ENCODE measurements around the gene SYNDIG1. TPM values are rescaled to one million over a fixed set of nuclear protein-coding genes. Genes with fewer than 3 reads are reported as not detected.

The SYNDIG1 gene
- total RNA-seq, 4 donors from 2014 or later, result not detected

DNA sequence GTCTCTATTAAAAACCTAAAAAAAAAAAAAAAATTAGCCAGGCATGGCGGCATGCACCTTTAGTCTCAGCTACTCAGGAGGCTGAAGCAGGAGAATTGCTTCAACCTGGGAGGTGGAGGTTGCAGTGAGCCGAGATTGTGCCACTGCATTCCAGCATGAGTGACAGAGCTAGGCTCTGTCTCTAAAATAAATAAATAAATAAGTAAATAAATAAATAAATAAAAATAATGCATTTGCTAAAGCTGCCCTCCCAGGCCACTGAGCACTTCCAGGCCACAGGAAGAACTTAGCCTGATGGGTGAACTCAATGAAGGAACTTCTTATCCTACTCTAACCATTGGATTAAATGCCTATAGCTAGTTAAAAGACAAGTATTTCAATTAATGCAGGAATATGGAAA lies 104.9 kb downstream of the SYNDIG1 start:
- Histone ChIP-seq H3K36me3 (no peaks in the 10 kb centered on the region), H3K27ac (no peak overlapping the region), H3K9me3 (no peaks in the 10 kb centered on the region), H3K4me3 (no peak overlapping the region), H3K4me1 (no peaks in the 10 kb centered on the region), H3K27me3 (no peaks in the 10 kb centered on the region)
- no peak for DNase-seq
- no peak for TF ChIP-seq POLR2A (IDR thresholded peaks at IDR 0.05)
- no peak for TF ChIP-seq CTCF (IDR thresholded peaks at IDR 0.05)
- WGBS, 2 donors, result 83 to 88% methylated on average over 2 of the region's 2 CpGs
- intact Hi-C loops (cut with DNase I), result no loop called here

- H3K27me3 ChIP-seq, result no peaks in the 10 kb centered on the region
- no peak overlapping the region for H3K27ac ChIP-seq
- H3K4me3 ChIP-seq, result no peak overlapping the region
- no peaks in the 10 kb centered on the region for H3K4me1 ChIP-seq
- TF ChIP-seq CTCF (IDR thresholded peaks at IDR 0.05) (no peak), POLR2A (IDR thresholded peaks at IDR 0.05) (no peak)
- 67 to 72% methylated on average over 5 of the region's 5 CpGs for WGBS, 2 donors
- no peaks in the 10 kb centered on the region for H3K9me3 ChIP-seq
- no peaks in the 10 kb centered on the region for H3K36me3 ChIP-seq
- DNase-seq, result no peak
- intact Hi-C loops (cut with DNase I), result no loop called here
These were observed 105.4 kb downstream of the SYNDIG1 start for GRCh38 chr20:24574797-24575196.

GRCh38 chr20:24575811-24576210 lies 106.4 kb downstream of the SYNDIG1 start:
- no peak overlapping the region for H3K4me3 ChIP-seq
- H3K27ac ChIP-seq, result no peak overlapping the region
- intact Hi-C loops (cut with DNase I), result no loop called here
- WGBS, 2 donors, result 64 to 78% methylated on average over 2 to 4 of the region's 4 CpGs
- no peaks in the 10 kb centered on the region for H3K36me3 ChIP-seq
- TF ChIP-seq CTCF (IDR thresholded peaks at IDR 0.05) (no peak), POLR2A (IDR thresholded peaks at IDR 0.05) (no peak)
- no peaks in the 10 kb centered on the region for H3K9me3 ChIP-seq
- no peaks in the 10 kb centered on the region for H3K27me3 ChIP-seq
- H3K4me1 ChIP-seq, result no peaks in the 10 kb centered on the region
- DNase-seq, result no peak

DNA sequence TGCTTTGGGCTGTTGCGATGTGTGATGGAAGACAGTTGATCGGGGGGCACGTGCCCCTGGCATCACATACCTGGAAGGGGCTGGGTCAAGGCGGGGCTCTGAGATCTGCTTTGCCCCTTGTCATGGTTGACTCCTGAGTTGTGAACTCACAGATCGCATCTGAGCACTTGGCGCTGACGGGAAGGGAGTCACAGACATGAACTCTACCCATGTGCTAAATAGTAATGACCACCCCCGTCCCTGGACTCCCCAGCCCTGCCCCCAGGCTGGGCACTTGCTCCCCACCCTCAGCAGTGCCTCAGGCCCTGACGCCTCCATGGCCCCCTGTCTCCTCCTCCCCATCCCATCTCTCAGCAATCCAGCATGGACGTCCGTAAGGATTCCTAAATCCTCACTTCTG lies 107.0 kb downstream of the SYNDIG1 start:
- H3K4me1 ChIP-seq, result no peaks in the 10 kb centered on the region
- TF ChIP-seq POLR2A (IDR thresholded peaks at IDR 0.05) (no peak), CTCF (IDR thresholded peaks at IDR 0.05) (no peak)
- H3K27ac ChIP-seq, result no peak overlapping the region
- DNase-seq, result no peak
- H3K27me3 ChIP-seq, result no peaks in the 10 kb centered on the region
- no peak overlapping the region for H3K4me3 ChIP-seq
- H3K36me3 ChIP-seq, result no peaks in the 10 kb centered on the region
- H3K9me3 ChIP-seq, result no peaks in the 10 kb centered on the region
- 69 to 89% methylated on average over 7 to 11 of the region's 11 CpGs for WGBS, 2 donors
- intact Hi-C loops (cut with DNase I), result no loop called here

GRCh38 chr20:24577271-24577909 lies 108.0 kb downstream of the SYNDIG1 start:
- 74 to 85% methylated on average over 5 to 8 of the region's 10 CpGs for WGBS, 2 donors
- intact Hi-C loops (cut with DNase I), result no loop called here
- H3K27ac ChIP-seq, result no peak overlapping the region
- H3K4me3 ChIP-seq, result no peak overlapping the region
- no peaks in the 10 kb centered on the region for H3K27me3 ChIP-seq
- DNase-seq, result no peak
- TF ChIP-seq POLR2A (IDR thresholded peaks at IDR 0.05) (no peak), CTCF (IDR thresholded peaks at IDR 0.05) (no peak)
- H3K9me3 ChIP-seq, result no peaks in the 10 kb centered on the region
- H3K4me1 ChIP-seq, result no peaks in the 10 kb centered on the region
- H3K36me3 ChIP-seq, result no peaks in the 10 kb centered on the region
